Fibroblast of villous mesenchyme (primary cell): ENCODE results near the gene KIFC1. TPM values are rescaled to one million over a fixed set of nuclear protein-coding genes. Genes with fewer than 3 reads are reported as not detected.

Experiments used
- DNase-seq: peaks from one replicate; pipeline ENCODE4 v3.0.0-alpha.2; 2010; ENCODE audit warnings: low read depth
- H3K4me3 ChIP-seq: 2 replicates; pipeline ENCODE4 v1.5.1; 2011; ENCODE audit warnings: low read depth, mild to moderate bottlenecking, low read length
- total RNA-seq: library from RNA; depleted of rRNA; stranded (reverse); fragments of >200 nt; gene quantifications from 2 replicates; pipeline ENCODE4 v1.2.3, GENCODE V29; 2012
- TF ChIP-seq, protein P1 (sequence below): IDR thresholded peaks from 2 replicates; pipeline ENCODE4 v1.5.1; 2012; ENCODE audit warnings: low read depth, mild to moderate bottlenecking, low read length; ENCODE audit not compliant: insufficient read depth

Gene KIFC1
- total RNA-seq, 1 donor = 34.5 TPM

DNA sequence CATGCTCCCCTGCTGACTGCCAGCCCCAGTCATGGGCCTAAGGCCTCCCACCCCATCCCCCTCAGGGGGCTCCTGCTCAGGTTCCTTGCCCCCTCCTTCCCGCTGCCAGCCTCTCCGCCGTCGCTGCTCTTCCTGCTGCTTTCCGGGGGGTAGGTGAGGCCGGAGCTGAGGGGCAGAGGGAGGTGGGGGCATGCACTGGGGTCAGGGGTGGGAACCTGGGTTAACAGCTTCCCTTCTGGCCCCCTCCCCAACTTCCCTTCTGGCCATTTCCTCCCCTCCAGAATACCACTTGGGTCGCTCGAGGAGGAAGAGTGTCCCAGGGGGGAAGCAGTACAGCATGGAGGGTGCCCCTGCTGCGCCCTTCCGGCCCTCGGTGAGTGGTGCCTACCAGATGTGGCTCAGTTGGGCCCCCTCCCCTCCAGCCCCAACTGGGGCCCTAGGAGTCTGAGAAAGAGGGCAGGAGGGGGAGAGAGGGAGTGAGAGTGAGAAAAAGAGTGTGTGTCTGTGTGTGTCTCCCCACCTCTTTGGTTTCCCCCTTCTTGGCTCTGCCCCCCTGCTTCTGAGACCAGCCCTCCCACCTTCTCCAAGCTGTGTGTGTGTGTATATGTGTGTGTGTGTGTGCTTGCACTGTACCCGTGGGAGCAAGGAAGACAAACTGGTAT, 40.4 kb downstream of the KIFC1 start:
- no peak overlapping the region for H3K4me3 ChIP-seq
- TF ChIP-seq, protein P1, sequence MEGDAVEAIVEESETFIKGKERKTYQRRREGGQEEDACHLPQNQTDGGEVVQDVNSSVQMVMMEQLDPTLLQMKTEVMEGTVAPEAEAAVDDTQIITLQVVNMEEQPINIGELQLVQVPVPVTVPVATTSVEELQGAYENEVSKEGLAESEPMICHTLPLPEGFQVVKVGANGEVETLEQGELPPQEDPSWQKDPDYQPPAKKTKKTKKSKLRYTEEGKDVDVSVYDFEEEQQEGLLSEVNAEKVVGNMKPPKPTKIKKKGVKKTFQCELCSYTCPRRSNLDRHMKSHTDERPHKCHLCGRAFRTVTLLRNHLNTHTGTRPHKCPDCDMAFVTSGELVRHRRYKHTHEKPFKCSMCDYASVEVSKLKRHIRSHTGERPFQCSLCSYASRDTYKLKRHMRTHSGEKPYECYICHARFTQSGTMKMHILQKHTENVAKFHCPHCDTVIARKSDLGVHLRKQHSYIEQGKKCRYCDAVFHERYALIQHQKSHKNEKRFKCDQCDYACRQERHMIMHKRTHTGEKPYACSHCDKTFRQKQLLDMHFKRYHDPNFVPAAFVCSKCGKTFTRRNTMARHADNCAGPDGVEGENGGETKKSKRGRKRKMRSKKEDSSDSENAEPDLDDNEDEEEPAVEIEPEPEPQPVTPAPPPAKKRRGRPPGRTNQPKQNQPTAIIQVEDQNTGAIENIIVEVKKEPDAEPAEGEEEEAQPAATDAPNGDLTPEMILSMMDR = no peak
- DNase-seq = no peak

DNA sequence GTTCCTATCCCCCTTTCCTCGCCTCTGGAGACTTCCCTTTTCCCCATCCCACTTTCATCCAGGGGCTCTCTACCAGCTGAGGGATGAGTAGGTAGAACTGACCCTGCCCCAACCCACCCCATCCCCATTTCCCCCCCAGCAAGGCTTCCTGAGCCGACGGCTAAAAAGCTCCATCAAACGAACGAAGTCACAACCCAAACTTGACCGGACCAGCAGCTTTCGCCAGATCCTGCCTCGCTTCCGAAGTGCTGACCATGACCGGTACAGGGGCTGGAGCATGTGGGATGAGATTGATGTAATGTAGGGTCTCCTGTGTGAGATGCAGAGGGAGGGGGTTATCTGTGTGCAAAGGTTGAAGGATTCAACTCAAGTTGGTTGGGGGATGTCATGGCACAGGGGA, 40.9 kb downstream of the KIFC1 start:
- no peak overlapping the region for H3K4me3 ChIP-seq
- TF ChIP-seq, protein P1 = no peak
- no peak for DNase-seq

DNA sequence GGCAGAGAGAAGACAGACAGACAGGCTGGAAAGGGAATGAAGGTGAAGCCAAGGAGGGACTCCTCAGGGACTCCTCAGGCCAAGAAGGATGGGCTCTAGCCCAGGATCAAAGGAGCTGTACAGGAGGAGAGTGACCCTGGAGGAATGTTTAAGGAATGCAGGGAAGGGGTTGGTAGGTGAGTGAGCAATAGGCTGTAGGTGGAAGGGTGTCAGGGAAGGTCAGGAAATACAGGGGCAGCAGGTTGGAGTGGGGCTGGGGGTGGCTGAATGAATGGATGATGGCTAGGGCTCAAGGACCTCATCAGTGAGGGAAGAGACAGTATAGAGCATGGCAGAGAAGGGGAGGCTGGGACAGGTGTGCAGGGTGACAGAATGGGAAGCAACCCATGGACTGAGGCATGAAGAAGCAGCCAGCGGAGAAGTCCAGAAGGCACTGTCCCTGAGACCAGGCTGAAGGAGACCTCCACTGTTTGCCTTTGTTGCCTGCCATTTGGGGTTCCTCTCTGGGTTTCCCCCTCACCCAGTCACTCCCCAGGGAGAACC, 41.4 kb downstream of the KIFC1 start:
- no peak overlapping the region for H3K4me3 ChIP-seq
- no peak for DNase-seq
- TF ChIP-seq, protein P1 = no peak

DNA sequence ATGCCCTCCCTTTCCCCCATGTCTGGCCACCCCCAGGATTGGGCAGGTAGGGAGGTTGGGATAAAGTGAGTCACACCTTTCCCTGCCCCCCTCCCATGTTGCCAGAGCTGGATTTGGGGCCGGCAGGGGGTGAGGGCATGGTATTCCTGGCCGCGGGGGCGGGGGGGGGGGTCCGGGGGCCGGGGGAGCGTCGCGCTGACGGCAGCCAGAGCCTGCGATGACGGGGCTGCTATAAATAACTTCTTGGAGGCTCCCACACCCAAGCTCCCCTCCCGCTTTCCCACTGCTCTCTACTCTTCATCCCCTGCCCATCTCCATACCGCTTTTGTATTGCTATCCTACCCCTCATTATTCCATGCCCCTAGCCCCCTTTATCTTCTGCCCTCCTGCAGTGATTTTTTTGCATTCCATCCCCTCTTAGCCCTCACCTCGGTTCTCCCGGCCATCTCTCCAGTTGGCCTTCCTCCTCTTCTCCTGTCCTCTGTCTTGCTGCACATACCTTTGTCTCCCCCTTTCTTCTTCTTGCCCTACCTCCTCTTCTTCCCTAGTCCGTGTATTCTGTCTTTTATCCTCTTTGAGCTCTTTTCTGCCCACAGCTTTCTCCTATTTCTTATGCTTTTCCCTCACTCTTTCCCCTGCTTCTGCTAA, 42.0 kb downstream of the KIFC1 start:
- no peak overlapping the region for H3K4me3 ChIP-seq
- DNase-seq = peak; percentile 41

DNA sequence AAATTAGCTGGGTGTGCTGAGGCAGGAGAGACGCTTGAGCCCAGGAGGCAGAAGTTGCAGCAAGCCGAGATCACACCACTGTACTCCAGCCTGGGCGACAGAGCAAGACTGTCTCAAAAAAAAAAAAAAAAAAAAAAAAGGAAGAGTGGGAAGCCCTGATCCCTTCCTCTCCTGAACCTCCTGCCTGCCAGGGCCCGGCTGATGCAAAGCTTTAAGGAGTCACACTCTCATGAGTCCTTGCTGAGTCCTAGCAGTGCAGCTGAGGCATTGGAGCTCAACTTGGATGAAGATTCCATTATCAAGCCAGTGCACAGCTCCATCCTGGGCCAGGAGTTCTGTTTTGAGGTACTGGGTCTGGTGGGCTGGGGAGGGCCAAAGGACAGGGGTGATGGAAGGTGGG, 43.3 kb downstream of the KIFC1 start:
- H3K4me3 ChIP-seq = no peak overlapping the region
- TF ChIP-seq, protein P1 = no peak
- no peak for DNase-seq

More for the DNA sequence above, 42.0 kb downstream of the KIFC1 start:
- TF ChIP-seq, protein P1 = no peak

DNA sequence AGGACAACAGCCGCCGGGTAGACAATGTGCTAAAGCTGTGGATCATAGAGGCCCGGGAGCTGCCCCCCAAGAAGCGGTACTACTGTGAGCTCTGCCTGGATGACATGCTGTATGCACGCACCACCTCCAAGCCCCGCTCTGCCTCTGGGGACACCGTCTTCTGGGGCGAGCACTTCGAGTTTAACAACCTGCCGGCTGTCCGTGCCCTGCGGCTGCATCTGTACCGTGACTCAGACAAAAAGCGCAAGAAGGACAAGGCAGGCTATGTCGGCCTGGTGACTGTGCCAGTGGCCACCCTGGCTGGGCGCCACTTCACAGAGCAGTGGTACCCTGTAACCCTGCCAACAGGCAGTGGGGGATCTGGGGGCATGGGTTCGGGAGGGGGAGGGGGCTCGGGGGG, 46.0 kb downstream of the KIFC1 start:
- no peak for DNase-seq
- TF ChIP-seq, protein P1 = no peak
- H3K4me3 ChIP-seq = no peak overlapping the region
